Calu3 (cell line): Measurements from ENCODE around the gene SAMD4B. TPM values are rescaled to one million over a fixed set of nuclear protein-coding genes. Genes with fewer than 3 reads are reported as not detected.

Experiments
- BruUV-seq: library from RNA; stranded (reverse); fragments of 400-500 nt; replicated peaks from 2 replicates; lab custom pipeline; 2021; lab: Mats Ljungman, UMichigan
- CTCF ChIA-PET: fragments of 300-600 bp; sonication (Branson Sonifier 250); formaldehyde crosslinking; loops from one replicate; lab custom pipeline; 2022; ENCODE audit warnings: antibody characterized with exemption; lab: Charles Lee
- DNase-seq: peaks from one replicate; pipeline ENCODE4 v3.0.0; 2022
- H3K27ac Mint-ChIP-seq: one replicate; pipeline ENCODE4 v1.8.0; 2022; ENCODE audit warnings: mixed read lengths; ENCODE audit not compliant: unreplicated experiment
- H3K27me3 Mint-ChIP-seq: one replicate; pipeline ENCODE4 v1.8.0; 2022; ENCODE audit warnings: mixed read lengths; ENCODE audit not compliant: unreplicated experiment
- H3K36me3 Mint-ChIP-seq: one replicate; pipeline ENCODE4 v1.8.0; 2022; ENCODE audit warnings: mild to moderate bottlenecking, moderate library complexity, mixed read lengths; ENCODE audit not compliant: insufficient read depth, unreplicated experiment
- H3K4me1 Mint-ChIP-seq: one replicate; pipeline ENCODE4 v1.8.0; 2022; ENCODE audit warnings: mild to moderate bottlenecking, low read depth, mixed read lengths; ENCODE audit not compliant: unreplicated experiment
- H3K4me3 Mint-ChIP-seq: one replicate; pipeline ENCODE4 v1.8.0; 2022; ENCODE audit warnings: mild to moderate bottlenecking, low read depth, moderate library complexity, mixed read lengths; ENCODE audit not compliant: unreplicated experiment
- H3K9me3 Mint-ChIP-seq: one replicate; pipeline ENCODE4 v1.8.0; 2022; ENCODE audit warnings: low read depth, mixed read lengths; ENCODE audit not compliant: unreplicated experiment
- intact Hi-C: fragments of 100-400 bp; cut with micrococcal nuclease; formaldehyde crosslinking; loops from one replicate; pipeline ENCODE4 v1.10.0; 2022; ENCODE audit not compliant: unreplicated experiment
- total RNA-seq: library from RNA; stranded (reverse); gene quantifications from 2 replicates; pipeline ENCODE4 v1.2.3, GENCODE V29; 2022
- TF ChIP-seq, protein P1 (sequence below): fragments of 200-600 bp; IDR thresholded peaks from one replicate; pipeline ENCODE4 v1.8.0; 2022; ENCODE audit warnings: antibody characterized with exemption; ENCODE audit not compliant: unreplicated experiment

Gene SAMD4B
- total RNA-seq, 1 experiment from 2014 or later: 214 TPM

DNA sequence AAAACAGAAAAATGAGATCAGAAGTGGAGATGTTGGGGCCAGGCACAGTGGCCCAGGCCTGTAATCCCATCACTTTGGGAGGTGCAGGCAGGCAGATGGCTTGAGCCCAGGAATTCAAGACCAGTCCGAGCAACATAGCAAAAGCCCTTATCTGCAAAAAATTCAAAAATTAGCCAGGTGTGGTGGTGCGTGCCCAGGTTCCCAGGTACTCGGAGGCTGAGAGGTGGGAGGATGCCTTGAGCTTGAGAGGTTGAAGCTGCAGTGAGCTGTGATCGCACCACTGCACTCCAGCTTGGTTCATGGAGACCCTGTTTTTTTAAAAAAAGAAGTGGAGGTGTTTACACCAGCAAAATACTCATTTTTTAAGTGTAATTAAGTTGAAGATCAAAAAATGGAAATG, 57.8 kb downstream of the SAMD4B start:
- no peak for DNase-seq
- TF ChIP-seq, protein P1, sequence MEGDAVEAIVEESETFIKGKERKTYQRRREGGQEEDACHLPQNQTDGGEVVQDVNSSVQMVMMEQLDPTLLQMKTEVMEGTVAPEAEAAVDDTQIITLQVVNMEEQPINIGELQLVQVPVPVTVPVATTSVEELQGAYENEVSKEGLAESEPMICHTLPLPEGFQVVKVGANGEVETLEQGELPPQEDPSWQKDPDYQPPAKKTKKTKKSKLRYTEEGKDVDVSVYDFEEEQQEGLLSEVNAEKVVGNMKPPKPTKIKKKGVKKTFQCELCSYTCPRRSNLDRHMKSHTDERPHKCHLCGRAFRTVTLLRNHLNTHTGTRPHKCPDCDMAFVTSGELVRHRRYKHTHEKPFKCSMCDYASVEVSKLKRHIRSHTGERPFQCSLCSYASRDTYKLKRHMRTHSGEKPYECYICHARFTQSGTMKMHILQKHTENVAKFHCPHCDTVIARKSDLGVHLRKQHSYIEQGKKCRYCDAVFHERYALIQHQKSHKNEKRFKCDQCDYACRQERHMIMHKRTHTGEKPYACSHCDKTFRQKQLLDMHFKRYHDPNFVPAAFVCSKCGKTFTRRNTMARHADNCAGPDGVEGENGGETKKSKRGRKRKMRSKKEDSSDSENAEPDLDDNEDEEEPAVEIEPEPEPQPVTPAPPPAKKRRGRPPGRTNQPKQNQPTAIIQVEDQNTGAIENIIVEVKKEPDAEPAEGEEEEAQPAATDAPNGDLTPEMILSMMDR: no peak
- Mint-ChIP-seq H3K4me1 (peaks cover 66% of the 10 kb centered on the region), H3K27ac (peak overlapping the region; percentile 63), H3K9me3 (no peaks in the 10 kb centered on the region), H3K27me3 (no peaks in the 10 kb centered on the region), H3K36me3 (peaks cover 86% of the 10 kb centered on the region), H3K4me3 (no peak overlapping the region)
- BruUV-seq: no TSS peak
- intact Hi-C loops: no loop called here
- CTCF ChIA-PET: no interaction called here

DNA sequence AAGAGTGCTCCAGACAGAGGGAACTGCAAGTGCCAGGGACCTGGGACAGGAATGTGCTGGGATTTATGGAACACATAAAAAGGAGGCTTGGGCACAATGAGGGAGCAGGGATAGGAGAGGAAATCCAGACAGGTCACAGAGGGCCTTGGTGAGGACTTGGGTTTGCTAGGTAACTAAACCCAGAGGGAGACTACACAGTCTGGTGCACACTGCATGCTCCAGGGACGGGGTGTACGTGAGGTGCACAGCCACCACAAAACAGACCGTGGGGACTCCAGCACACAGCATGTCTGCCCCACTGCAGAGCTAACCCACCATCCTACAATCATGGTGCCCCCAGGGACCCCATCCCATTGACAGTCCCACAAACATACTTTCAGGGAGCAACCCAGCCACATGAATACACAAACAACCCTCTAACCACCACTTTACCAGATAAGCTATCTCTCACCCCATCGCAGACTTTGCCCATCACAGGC, 58.9 kb downstream of the SAMD4B start:
- intact Hi-C loops: no loop called here
- peak overlapping the region; percentile 73 for H3K4me3 Mint-ChIP-seq
- TSS peak; percentile 3 for BruUV-seq
- H3K27me3 Mint-ChIP-seq: no peaks in the 10 kb centered on the region
- H3K27ac Mint-ChIP-seq: peak overlapping the region; percentile 94
- CTCF ChIA-PET: interaction anchor here (0.6 to 2.2 kb wide), 4 partner anchors 11 to 393 kb away, joined by 3 to 10 read pairs (median 4); partner anchors contain the start of genes PLEKHG2 and RPS16
- no peaks in the 10 kb centered on the region for H3K9me3 Mint-ChIP-seq
- TF ChIP-seq, protein P1: no peak
- peaks cover 69% of the 10 kb centered on the region for H3K4me1 Mint-ChIP-seq
- H3K36me3 Mint-ChIP-seq: peaks cover 86% of the 10 kb centered on the region
- no peak for DNase-seq

GRCh38 chr19:39401549-39402345, 59.5 kb downstream of the SAMD4B start:
- no peaks in the 10 kb centered on the region for H3K9me3 Mint-ChIP-seq
- CTCF ChIA-PET: interaction anchor here (0.6 to 2.2 kb wide), 4 partner anchors 10 to 392 kb away, joined by 3 to 10 read pairs (median 4); partner anchors contain the start of genes PLEKHG2 and RPS16
- peaks cover 90% of the 10 kb centered on the region for H3K36me3 Mint-ChIP-seq
- H3K4me3 Mint-ChIP-seq: peak overlapping the region; percentile 73
- TF ChIP-seq, protein P1: no peak
- peaks cover 75% of the 10 kb centered on the region for H3K4me1 Mint-ChIP-seq
- intact Hi-C loops: no loop called here
- peak overlapping the region; percentile 94 for H3K27ac Mint-ChIP-seq
- peak; percentile 56 for DNase-seq
- no peaks in the 10 kb centered on the region for H3K27me3 Mint-ChIP-seq
- no TSS peak for BruUV-seq

DNA sequence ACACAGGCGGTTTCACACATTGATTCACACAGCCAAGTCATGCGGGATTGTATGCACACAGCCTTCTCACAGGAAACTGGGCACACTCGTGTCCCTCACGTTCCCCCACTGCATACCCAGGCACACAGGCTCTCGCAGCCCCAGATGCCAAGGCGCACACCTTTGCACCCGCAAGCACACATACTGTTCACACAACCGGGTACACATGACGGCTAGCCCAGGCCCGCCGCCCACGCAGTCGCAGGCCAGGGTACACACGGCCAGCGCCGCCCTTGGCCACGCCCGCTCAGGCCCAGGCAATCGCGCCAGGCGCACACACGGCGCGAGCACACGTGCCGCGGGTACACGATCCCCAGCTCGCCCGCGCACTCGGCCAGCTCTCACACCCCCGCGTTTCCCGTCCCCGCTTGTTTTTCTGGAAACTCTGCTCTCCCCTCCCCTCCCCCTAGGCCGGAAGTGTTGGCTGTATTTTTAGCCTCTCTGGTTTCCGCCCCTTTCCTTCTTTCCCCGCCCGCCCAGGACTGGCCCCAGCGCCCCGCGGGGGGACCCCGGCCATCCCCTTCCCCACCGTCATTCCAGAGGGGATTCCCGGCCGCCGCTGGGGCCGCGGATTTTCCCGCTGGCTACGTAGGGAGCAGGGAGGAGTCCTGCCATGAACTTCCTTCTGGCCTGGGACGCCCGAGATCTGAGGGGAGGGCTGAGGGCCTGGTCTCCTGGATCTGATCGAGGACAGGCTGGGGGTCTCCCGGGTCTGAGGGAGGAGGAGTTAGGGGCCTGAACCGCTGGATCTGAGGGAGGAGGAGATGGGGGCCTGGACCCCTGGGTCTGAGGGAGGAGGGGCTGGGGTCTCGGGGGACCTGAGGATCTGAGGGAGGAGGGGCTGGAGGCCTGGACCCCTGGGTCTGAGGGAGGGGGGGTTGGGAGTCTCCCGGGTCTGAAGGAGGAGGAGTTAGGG, 60.4 kb downstream of the SAMD4B start:
- TF ChIP-seq, protein P1: no peak
- peak; percentile 88 for DNase-seq
- H3K4me1 Mint-ChIP-seq: peaks cover 68% of the 10 kb centered on the region
- no peaks in the 10 kb centered on the region for H3K27me3 Mint-ChIP-seq
- CTCF ChIA-PET: interaction anchor here (1.4 to 2.2 kb wide), 2 partner anchors 9 to 33 kb away, joined by 3 to 10 read pairs; partner anchors contain the start of genes PLEKHG2 and RPS16
- peaks cover 91% of the 10 kb centered on the region for H3K36me3 Mint-ChIP-seq
- H3K4me3 Mint-ChIP-seq: peak overlapping the region; percentile 73
- peak overlapping the region; percentile 94 for H3K27ac Mint-ChIP-seq
- H3K9me3 Mint-ChIP-seq: no peaks in the 10 kb centered on the region
- intact Hi-C loops: no loop called here
- BruUV-seq: no TSS peak
